C1 segment of cervical spinal cord (tissue), 14 donors: Measurements from ENCODE around the gene SREBF1.

Source experiments
- DNase-seq, 14 donors: peaks; one replicate each; lab custom pipeline; 2025; lab: John Stamatoyannopoulos, UW

Gene SREBF1

DNA sequence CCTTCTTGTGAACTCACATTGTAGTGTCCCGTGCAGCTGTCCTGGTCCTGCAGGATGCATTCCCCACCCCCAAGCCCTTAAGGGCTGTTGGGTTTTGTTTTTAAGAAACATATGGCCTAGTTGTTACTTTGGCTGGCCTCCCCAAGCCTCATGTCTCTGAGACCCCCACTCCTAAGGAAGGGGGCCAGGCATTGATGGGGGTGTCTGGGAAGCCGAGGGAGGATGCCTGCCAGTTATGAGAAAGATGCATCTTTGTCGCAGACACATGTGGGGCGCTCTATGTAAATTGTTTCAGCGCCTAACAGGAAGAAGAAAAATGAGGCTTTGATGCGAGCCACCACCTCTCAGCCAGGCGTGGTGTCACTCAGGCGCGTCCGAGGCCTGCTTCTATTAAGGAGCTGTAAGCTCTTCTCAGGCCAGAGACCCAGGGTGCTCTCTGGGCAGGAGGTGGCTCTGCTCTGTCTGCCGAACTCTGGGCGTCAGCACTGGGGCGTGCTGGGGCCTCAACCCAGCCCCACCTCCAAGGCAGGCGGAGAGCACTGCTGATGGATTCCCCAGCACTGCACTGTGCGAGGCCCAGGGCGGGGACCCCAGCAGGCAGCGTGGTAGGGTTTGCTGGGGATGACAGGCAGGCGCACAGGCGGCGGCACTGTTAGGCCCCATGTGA, 70.6 kb downstream of the SREBF1 start:
- peak in 4 of 14 donors; percentile 17 to 59 (median 24) for DNase-seq

DNA sequence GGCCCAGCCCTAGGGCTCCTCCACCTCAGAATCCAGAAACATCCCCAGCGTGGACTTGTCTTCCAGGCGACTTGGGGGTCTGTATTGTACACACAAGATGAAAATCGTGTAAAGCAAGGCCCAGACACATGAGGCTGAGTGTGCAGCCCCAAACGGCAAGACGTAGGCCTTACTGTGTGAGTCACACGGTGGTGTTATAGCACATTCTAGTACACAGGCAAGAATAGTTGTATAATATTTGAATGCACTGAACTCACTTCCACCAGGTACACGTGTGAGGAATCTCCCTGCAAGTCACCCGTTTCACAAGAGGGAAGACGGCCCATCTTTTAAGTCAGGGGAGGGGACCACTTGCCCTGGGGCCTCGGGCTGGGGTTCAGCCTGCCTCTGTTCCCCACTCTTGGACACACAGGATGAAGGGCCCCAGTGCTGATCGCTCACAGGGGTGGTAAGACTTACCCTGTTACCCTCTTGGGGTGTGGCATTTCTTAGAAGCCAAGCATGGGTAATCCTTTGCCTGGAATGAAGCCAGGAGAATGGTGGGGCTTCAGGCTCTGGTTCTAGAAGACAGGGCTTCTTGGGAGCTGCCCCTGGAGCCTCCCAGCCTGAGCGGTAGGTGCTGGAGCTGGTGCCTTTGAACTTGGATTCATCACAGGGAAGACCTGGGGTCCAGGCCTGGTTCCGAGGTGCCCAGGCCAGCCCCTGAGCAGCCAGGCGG, 71.3 kb downstream of the SREBF1 start:
- DNase-seq = no peak

GRCh38 chr17:17763734-17764133, 73.1 kb downstream of the SREBF1 start:
- DNase-seq = peak in 1 of 14 donors; percentile 24

- no peak for DNase-seq
Observed at GRCh38 chr17:17763136-17763535, 73.7 kb downstream of the SREBF1 start.

GRCh38 chr17:17762744-17763105, 74.1 kb downstream of the SREBF1 start:
- DNase-seq = no peak
